OCI-LY1 (cell line): ENCODE results near the gene RAB1A.

Experiments used
- CTCF ChIP-seq: fragments of 200-600 bp; sonication (generic), shearing (Covaris generic); IDR thresholded peaks from 2 replicates; pipeline ENCODE4 v1.5.1; 2017; ENCODE audit warnings: mild to moderate bottlenecking, antibody characterized with exemption, low read length, moderate library complexity, mixed read lengths
- EZH2 ChIP-seq: fragments of 200-600 bp; sonication (generic), shearing (Covaris generic); IDR thresholded peaks from 2 replicates; pipeline ENCODE4 v1.8.0; 2017; ENCODE audit warnings: borderline replicate concordance, mixed run types, mild to moderate bottlenecking, antibody characterized with exemption, low read length, moderate library complexity, mixed read lengths

- TF ChIP-seq CTCF (no peak), EZH2 (no peak)
Measured at GRCh38 chr2:65137197-65137775, 7.4 kb upstream of the RAB1A start.
